Kidney (tissue), 14 donors: ENCODE results near the gene SLC2A4RG. TPM values are rescaled to one million over a fixed set of nuclear protein-coding genes. Genes with fewer than 3 reads are reported as not detected.
A peak's percentile ranks its signal among the peaks of the same experiment; 100 is the strongest.

ENCODE experiments used
- DNase-seq, 5 donors: peaks; one replicate each; pipeline ENCODE4 v3.0.0-alpha.2; 2013 to 2020
- FAIRE-seq: peaks from 2 replicates; lab custom pipeline; 2012; peaks lifted over from hg19 to GRCh38; lab: Jason Lieb, UNC
- H3K27ac ChIP-seq, 2 donors: one replicate each; pipeline ENCODE4 v1.7.0; 2013; ENCODE audit warnings: low read depth in 2 of 2, low read length in 2 of 2, inconsistent platforms in 1 of 2
- H3K27me3 ChIP-seq: one replicate; pipeline ENCODE4 v1.7.1; 2013; ENCODE audit warnings: low read length, inconsistent platforms; ENCODE audit not compliant: control insufficient read depth, insufficient read depth
- H3K36me3 ChIP-seq, 3 donors: one replicate each; pipeline versions ENCODE4 v1.7.0 to v1.7.1; 2013; ENCODE audit warnings: low read length in 3 of 3, control low read depth in 1 of 3, inconsistent platforms in 1 of 3; ENCODE audit not compliant: insufficient read depth in 3 of 3, control insufficient read depth in 2 of 3
- H3K4me1 ChIP-seq, 3 donors: one replicate each; pipeline versions ENCODE4 v1.7.0 to v1.7.1; 2013; ENCODE audit warnings: low read length in 3 of 3, inconsistent platforms in 1 of 3, low read depth in 1 of 3; ENCODE audit not compliant: control insufficient read depth in 2 of 3, insufficient read depth in 2 of 3
- H3K4me3 ChIP-seq, 3 donors: one replicate each; pipeline versions ENCODE4 v1.7.0 to v1.8.1; 2013; ENCODE audit warnings: low read length in 3 of 3, control low read depth in 1 of 3, inconsistent platforms in 1 of 3
- H3K9ac ChIP-seq, 3 donors: one replicate each; pipeline versions ENCODE4 v1.7.0 to v1.7.1; 2013; ENCODE audit warnings: low read length in 3 of 3, control low read depth in 1 of 3, inconsistent platforms in 1 of 3
- H3K9me3 ChIP-seq, 3 donors: one replicate each; pipeline versions ENCODE4 v1.7.0 to v1.7.1; 2013; ENCODE audit warnings: low read length in 3 of 3, control low read depth in 1 of 3, inconsistent platforms in 1 of 3; ENCODE audit not compliant: control insufficient read depth in 2 of 3, insufficient read depth in 1 of 3
- intact Hi-C: fragments of 100-400 bp; cut with DNase I; formaldehyde crosslinking; loops from one replicate; pipeline ENCODE4 v1.11.1; 2022
- polyA plus RNA-seq: library from polyadenylated mRNA; stranded (reverse); fragments of 350-450 nt; fragmentation: Illumina TruSeq; extraction: RNeasy Lipid Tissue Mini Kit (QIAGEN cat#74804); gene quantifications from one replicate; pipeline ENCODE4 v1.2.3, GENCODE V29; 2014; ENCODE audit warnings: low read depth, low replicate concordance; ENCODE audit not compliant: insufficient read depth
- total RNA-seq: library from RNA; stranded (reverse); fragmentation: NEBNext Ultra II Directional; extraction: Animal tissue kit (Norgen Biotek cat#: 25700); gene quantifications from one replicate; pipeline ENCODE4 v1.2.1, GENCODE V29; 2021
- TF ChIP-seq, protein P1 (sequence below): IDR thresholded peaks from 3 replicates; pipeline ENCODE4 v1.5.1; 2012; ENCODE audit warnings: mild to moderate bottlenecking, moderate library complexity, borderline replicate concordance; ENCODE audit not compliant: insufficient read depth; ENCODE audit errors: extremely low read depth
- donor health status: control.
- donor health status: control.
- donor health status: control.
- donor health status: control.
- donor health status: control.
- donor health status: DM: yes; HTN: yes; CAD: no.
- donor health status: Normal renal cell carcinoma (clear cell type).

The SLC2A4RG gene
- total and polyA plus RNA-seq, 2 donors from 2014 or later, result 154 to 171 TPM

DNA sequence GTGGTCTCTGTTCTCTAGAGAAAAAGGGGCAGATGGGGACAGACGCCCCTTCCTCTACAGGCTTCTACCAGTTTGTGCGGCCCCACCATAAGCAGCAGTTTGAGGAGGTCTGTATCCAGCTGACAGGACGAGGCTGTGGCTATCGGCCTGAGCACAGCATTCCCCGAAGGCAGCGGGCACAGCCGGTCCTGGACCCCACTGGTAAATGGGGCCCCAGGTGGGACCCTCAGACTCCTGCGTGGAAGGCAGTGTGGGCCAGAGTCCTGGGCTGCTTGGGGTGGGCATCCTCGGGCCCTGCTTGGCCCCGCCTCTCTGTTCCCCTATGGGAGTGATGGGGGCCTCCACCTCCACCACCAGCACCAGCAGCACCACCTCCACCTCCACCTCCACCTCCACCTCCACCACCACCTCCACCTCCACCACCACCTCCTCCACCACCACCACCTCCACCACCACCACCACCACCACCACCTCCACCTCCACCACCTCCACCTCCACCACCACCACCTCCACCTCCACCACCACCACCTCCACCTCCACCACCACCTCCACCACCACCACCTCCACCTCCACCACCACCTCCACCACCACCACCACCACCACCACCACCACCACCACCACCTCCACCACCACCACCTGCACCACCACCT is 46.4 kb upstream of the SLC2A4RG start:
- no peaks in the 10 kb centered on the region for H3K27me3 ChIP-seq
- peaks cover 0 to 16% (median 0%) of the 10 kb centered on the region in 3 donors for H3K4me1 ChIP-seq
- FAIRE-seq (no peak), DNase-seq (peak in 2 of 5 donors; percentile 30 to 85)
- TF ChIP-seq, protein P1, sequence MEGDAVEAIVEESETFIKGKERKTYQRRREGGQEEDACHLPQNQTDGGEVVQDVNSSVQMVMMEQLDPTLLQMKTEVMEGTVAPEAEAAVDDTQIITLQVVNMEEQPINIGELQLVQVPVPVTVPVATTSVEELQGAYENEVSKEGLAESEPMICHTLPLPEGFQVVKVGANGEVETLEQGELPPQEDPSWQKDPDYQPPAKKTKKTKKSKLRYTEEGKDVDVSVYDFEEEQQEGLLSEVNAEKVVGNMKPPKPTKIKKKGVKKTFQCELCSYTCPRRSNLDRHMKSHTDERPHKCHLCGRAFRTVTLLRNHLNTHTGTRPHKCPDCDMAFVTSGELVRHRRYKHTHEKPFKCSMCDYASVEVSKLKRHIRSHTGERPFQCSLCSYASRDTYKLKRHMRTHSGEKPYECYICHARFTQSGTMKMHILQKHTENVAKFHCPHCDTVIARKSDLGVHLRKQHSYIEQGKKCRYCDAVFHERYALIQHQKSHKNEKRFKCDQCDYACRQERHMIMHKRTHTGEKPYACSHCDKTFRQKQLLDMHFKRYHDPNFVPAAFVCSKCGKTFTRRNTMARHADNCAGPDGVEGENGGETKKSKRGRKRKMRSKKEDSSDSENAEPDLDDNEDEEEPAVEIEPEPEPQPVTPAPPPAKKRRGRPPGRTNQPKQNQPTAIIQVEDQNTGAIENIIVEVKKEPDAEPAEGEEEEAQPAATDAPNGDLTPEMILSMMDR, result no peak
- no peaks in the 10 kb centered on the region for H3K9me3 ChIP-seq
- H3K27ac ChIP-seq, result no peak overlapping the region
- H3K9ac ChIP-seq, result no peak overlapping the region
- intact Hi-C loops, result no loop called here
- H3K36me3 ChIP-seq, result no peaks in the 10 kb centered on the region
- H3K4me3 ChIP-seq, result no peak overlapping the region

DNA sequence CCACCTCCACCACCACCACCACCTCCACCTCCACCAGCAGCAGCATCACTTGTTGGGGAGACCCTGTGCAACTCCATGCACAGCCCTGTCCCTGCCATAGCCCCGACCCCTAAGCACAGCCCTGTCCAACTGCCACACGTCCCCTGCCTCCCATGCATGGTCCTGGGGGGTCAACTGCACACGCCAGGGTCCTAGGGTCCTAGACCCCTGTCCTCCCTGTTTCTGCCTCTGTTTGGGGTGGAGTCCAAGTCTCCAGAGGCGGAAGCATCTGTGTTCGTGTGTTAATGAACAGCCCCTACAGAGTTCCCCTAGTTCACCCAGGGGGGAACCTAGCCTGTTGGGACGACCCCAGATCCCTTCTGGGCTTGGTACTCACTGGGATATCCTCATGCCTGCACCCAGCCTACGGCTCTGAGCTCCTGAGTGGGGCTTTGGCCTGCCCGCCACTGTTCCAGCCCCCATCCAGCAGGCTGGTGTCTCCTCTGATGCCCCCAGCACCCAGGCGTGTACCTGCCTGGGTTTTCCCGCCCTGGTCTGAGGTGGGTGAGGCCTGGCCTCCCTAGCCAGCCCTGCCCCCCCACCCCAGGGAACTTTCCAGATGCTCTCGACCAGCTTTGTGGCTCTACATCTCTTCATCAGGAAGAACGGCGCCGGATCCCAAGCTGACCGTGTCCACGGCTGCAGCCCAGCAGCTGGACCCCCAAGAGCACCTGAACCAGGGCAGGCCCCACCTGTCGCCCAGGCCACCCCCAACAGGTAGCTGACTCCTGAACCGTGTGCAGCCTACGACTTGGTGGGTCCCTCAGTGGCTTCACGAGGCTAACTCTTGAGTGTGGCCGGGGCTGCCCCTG is 45.6 kb upstream of the SLC2A4RG start:
- H3K9ac ChIP-seq, result no peak overlapping the region
- no peaks in the 10 kb centered on the region for H3K27me3 ChIP-seq
- TF ChIP-seq, protein P1, result no peak
- peaks cover 0 to 14% (median 0%) of the 10 kb centered on the region in 3 donors for H3K4me1 ChIP-seq
- H3K4me3 ChIP-seq, result no peak overlapping the region
- FAIRE-seq (no peak), DNase-seq (peak in 2 of 5 donors; percentile 38 to 64)
- intact Hi-C loops, result no loop called here
- no peaks in the 10 kb centered on the region for H3K9me3 ChIP-seq
- no peak overlapping the region for H3K27ac ChIP-seq
- no peaks in the 10 kb centered on the region for H3K36me3 ChIP-seq

DNA sequence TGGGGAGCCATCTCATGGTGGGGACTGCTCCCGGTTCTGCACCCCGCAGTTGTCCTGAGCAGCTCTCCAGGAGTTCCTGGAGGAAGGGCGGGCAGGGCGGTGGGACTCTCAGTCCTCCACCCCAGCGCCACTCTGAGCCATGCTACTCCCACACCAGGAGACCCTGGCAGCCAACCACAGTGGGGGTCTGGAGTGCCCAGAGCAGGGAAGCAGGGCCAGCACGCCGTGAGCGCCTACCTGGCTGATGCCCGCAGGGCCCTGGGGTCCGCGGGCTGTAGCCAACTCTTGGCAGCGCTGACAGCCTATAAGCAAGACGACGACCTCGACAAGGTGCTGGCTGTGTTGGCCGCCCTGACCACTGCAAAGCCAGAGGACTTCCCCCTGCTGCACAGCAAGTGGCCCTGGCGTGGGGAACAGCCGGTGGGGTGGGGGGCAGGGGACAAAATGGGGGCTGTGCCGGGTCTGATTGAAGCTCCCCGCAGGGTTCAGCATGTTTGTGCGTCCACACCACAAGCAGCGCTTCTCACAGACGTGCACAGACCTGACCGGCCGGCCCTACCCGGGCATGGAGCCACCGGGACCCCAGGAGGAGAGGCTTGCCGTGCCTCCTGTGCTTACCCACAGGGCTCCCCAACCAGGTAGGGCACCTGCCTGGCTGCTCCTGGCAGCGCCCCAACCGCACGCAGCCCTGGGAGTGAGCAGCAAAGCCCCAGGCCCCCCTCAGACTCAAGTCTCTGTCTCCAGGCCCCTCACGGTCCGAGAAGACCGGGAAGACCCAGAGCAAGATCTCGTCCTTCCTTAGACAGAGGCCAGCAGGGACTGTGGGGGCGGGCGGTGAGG is 44.8 kb upstream of the SLC2A4RG start:
- peak in 2 of 5 donors; percentile 40 to 82 for DNase-seq
- no peaks in the 10 kb centered on the region for H3K36me3 ChIP-seq
- intact Hi-C loops, result no loop called here

More for the DNA sequence above, 44.8 kb upstream of the SLC2A4RG start:
- FAIRE-seq, result no peak
- H3K27ac ChIP-seq, result no peak overlapping the region
- no peaks in the 10 kb centered on the region for H3K9me3 ChIP-seq
- TF ChIP-seq, protein P1, result no peak
- no peak overlapping the region for H3K4me3 ChIP-seq
- no peaks in the 10 kb centered on the region for H3K27me3 ChIP-seq
- H3K9ac ChIP-seq, result no peak overlapping the region
- peaks cover 0 to 14% (median 0%) of the 10 kb centered on the region in 3 donors for H3K4me1 ChIP-seq
